ENCODE data around the gene FAM131B. TPM values are rescaled to one million over a fixed set of nuclear protein-coding genes. Genes with fewer than 3 reads are reported as not detected.

The FAM131B gene
- total RNA-seq, 2 donors from 2014 or later, result 0.85 to 1.1 TPM

DNA sequence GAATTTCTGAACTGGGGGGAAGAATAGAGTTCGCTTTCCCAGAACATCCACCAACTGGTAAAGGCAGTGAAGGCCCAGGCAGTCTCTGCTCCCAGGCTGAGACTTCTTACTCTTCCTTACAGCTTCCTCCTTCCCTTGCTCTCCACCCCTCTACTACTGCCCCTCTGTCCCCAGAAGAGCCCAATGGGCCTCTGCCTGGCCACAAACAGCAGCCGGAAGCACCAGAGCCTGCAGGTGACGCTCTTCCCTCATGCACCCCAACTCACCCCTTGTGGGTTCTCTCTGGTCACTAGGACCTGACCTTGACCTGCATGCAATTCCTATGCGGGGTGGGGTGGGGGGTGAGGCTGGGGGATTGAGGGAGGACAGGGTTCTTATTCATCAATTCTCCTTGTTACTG, 16.5 kb downstream of the FAM131B start:
- Mint-ChIP-seq H3K27me3 (peaks cover 9% of the 10 kb centered on the region), H3K9me3 (no peaks in the 10 kb centered on the region), H3K27ac (no peak overlapping the region), H3K4me3 (peak overlapping the region; percentile 76), H3K4me1 (peaks cover 11% of the 10 kb centered on the region), H3K36me3 (ENCODE audit: low read depth) (no peaks in the 10 kb centered on the region)
- no peak for ATAC-seq (replicated peaks)

DNA sequence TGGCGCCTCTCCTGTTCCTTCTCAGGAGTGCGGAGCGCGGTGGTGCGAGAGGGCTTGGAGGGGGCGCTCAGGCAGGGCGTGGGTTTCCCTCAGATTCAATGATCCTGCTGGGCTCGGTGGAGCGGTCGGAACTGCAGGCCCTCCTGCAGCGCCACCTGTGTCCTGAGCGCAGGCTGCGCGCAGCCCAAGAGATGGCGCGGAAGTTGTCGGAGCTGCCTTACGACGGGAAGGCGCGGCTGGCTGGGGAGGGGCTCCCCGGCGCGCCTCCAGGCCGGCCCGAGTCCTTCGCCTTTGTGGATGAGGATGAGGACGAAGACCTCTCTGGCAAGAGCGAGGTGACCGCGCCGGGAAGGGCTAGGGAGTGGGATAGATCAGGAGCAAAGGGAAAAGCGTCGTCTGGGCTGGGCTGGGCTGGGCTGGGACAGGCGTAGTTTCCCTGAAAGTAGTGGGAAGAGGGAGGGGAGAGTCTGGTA, 17.0 kb downstream of the FAM131B start:
- H3K27ac Mint-ChIP-seq, result peak overlapping the region; percentile 66
- no peaks in the 10 kb centered on the region for H3K36me3 Mint-ChIP-seq (ENCODE audit: low read depth)
- peak; percentile 99 for ATAC-seq (replicated peaks)

DNA sequence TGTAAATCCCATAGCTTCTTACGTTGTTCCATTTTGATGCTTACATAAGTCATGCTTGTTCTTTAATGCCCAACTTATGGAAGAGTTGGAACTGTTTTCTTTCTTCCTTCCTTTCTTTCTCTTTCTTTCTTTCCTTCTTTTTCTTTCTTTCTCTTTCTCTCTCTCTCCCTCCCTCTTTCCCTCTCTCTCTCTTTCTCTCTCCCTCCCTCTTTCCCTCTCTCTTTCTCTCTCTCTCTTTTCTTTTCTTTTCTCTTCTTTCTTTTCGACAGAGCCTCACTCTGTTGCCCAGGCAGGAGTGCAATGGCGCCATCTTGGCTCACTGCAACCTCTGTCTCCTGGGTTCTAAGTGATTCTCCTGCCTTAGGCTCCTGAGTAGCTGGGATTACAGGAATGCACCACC, 18.9 kb downstream of the FAM131B start:
- Mint-ChIP-seq H3K4me1 (peaks cover 11% of the 10 kb centered on the region), H3K9me3 (no peaks in the 10 kb centered on the region), H3K27ac (no peak overlapping the region), H3K27me3 (peaks cover 20% of the 10 kb centered on the region), H3K36me3 (ENCODE audit: low read depth) (no peaks in the 10 kb centered on the region), H3K4me3 (no peak overlapping the region)
- ATAC-seq (replicated peaks), result no peak

More for the DNA sequence above, 17.0 kb downstream of the FAM131B start:
- Mint-ChIP-seq H3K27me3 (peaks cover 9% of the 10 kb centered on the region), H3K4me1 (peaks cover 11% of the 10 kb centered on the region), H3K9me3 (no peaks in the 10 kb centered on the region), H3K4me3 (peak overlapping the region; percentile 76)

DNA sequence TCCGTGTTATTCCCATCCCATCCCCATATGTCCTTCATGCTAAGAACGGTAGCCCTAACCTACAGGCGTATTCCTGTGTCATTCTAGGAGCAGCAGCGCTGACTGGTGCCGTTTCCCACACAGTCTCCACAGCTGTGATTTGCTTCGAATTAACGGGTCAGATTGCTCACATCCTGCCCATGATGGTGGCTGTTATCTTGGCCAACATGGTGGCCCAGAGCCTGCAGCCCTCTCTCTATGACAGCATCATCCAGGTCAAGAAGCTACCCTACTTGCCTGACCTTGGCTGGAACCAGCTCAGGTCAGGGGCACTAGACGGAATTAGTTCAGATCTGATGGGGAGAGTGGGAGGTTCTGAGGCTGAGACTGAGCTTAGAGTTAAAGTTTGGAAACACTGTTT, 20.7 kb downstream of the FAM131B start:
- Mint-ChIP-seq H3K4me1 (peaks cover 14% of the 10 kb centered on the region), H3K9me3 (no peaks in the 10 kb centered on the region), H3K4me3 (no peak overlapping the region), H3K27ac (no peak overlapping the region), H3K27me3 (peaks cover 23% of the 10 kb centered on the region), H3K36me3 (ENCODE audit: low read depth) (no peaks in the 10 kb centered on the region)
- no peak for ATAC-seq (replicated peaks)

DNA sequence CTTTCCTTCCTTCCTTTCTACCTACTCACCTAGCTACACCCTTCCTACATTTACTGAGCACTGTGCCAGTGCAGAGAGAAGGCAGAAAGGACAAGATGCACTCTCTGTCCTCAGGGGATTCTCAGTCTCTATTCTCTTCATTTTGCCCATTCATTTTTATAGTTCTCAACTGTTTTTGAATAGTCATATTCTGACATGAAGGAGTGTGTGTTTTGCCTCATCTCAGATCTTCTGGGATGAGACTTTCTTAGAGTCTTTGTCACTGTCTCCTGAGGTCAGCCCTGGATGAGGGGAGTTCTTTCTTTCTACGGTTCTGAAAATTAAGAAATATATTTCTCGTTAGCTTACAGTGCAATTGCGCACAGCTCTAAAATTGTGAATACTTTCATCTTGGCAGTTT, 25.3 kb downstream of the FAM131B start:
- Mint-ChIP-seq H3K4me3 (no peak overlapping the region), H3K36me3 (ENCODE audit: low read depth) (no peaks in the 10 kb centered on the region), H3K27me3 (peaks cover 24% of the 10 kb centered on the region), H3K4me1 (peaks cover 6% of the 10 kb centered on the region), H3K27ac (no peak overlapping the region), H3K9me3 (no peaks in the 10 kb centered on the region)
- ATAC-seq (replicated peaks), result no peak

DNA sequence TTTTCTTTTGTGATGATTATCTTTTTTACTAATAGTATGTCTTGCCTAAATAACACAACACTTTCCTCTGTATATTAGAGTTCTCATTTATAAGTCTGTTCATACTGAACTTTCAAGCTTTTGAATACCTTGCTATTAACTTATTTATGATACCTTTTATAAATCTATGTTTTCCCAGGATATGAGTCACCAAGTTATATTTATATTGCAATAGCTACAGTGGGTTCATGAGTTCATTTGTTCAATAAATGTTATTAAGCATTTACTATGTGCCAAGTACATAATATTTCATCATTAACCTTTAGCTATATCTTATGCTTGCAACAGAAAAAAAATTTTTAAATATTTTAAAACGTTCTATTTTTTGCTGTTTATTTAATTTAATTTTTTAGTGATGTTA, 28.3 kb downstream of the FAM131B start:
- peaks cover 6% of the 10 kb centered on the region for H3K4me1 Mint-ChIP-seq
- H3K36me3 Mint-ChIP-seq (ENCODE audit: low read depth), result no peaks in the 10 kb centered on the region
- no peak overlapping the region for H3K27ac Mint-ChIP-seq
- peaks cover 14% of the 10 kb centered on the region for H3K27me3 Mint-ChIP-seq
- no peaks in the 10 kb centered on the region for H3K9me3 Mint-ChIP-seq
- H3K4me3 Mint-ChIP-seq, result no peak overlapping the region
- no peak for ATAC-seq (replicated peaks)

DNA sequence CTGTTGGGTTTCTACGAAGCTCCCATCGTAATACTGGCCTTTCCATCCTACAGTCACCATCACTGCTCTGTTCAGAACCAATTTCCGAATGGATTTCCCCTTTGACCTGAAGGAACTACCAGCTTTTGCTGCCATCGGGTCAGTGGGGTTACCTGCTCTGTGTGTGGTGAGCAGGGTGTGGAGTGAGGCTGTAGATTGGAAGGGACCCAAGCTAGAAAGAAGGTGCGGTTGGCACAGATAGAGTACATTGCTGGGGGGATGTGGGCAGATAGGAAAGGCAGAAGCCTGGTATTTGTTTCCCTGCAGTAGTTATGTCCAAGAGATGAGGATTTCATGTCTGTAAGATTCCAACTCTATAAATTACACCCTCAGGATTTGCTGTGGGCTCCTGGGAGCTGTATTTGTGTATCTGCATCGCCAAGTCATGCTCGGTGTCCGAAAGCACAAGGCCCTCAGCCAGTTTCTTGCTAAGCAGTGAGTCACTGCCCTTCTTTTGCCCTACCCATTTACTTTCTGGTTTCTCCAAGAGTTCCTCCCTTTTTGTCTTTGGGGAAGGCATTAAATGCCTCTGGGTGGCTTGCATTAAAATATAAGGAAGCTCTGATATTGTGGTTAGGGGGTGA, 31.2 kb downstream of the FAM131B start:
- H3K27ac Mint-ChIP-seq, result no peak overlapping the region
- ATAC-seq (replicated peaks), result no peak
- no peaks in the 10 kb centered on the region for H3K9me3 Mint-ChIP-seq
- H3K4me1 Mint-ChIP-seq, result no peaks in the 10 kb centered on the region
- peaks cover 5% of the 10 kb centered on the region for H3K27me3 Mint-ChIP-seq
- no peaks in the 10 kb centered on the region for H3K36me3 Mint-ChIP-seq (ENCODE audit: low read depth)
- H3K4me3 Mint-ChIP-seq, result no peak overlapping the region

DNA sequence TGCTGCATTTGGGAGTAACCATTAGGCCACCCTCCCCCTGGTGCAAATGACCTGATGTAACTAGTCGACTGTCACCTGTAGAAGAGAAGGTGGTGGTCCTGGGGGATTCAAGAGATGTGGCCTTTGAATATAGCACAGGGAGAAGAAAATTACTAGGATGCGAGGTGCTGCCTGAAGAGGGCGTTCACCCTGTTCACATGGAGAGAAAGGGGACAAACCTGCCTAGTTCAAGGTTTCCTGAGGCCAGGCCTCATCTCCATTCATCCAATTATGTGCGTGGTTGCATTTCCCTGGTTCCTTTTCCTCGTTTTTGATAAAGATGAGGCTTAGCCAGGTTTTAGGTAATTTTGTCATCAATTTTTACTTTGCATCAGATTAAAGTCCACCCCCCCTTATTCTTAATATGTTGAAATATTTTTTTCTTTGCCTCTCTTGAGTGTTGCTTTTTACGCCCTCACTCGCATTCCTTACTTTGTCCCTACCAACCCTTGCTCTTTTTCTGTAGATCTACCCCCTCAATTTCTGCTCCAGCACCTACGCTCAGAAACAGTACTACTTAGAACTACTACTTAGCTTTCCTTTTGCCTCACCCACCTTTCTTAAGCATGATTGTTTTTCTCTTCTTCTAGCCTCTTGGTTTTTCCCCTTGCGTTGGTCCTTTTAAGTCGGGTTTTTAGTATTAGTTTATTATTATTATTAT, 32.9 kb downstream of the FAM131B start:
- no peak for ATAC-seq (replicated peaks)

DNA sequence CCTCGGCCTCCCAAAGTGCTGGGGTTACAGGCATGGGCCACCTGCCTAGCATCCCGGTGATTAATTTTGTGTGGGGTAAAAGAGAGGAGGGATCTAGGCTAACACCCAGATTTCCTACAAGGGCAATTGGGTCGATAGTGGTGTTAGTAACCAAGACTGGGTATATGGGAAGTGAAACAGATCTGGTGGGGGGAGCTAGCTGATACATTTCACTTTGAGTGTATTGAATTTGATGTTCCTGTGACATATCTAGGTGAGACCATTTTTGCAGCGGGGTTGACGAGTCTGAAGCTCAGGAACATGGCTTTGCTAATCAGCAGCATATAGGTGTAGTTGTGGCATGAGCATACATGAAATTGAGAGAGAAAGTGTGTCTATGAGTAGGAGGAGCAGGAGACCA, 34.6 kb downstream of the FAM131B start:
- peaks cover 7% of the 10 kb centered on the region for H3K4me1 Mint-ChIP-seq
- no peak overlapping the region for H3K27ac Mint-ChIP-seq
- H3K36me3 Mint-ChIP-seq (ENCODE audit: low read depth), result no peaks in the 10 kb centered on the region
- no peaks in the 10 kb centered on the region for H3K27me3 Mint-ChIP-seq
- ATAC-seq (replicated peaks), result no peak
- H3K4me3 Mint-ChIP-seq, result no peak overlapping the region
- H3K9me3 Mint-ChIP-seq, result no peaks in the 10 kb centered on the region

More for the DNA sequence above, 32.9 kb downstream of the FAM131B start:
- H3K9me3 Mint-ChIP-seq, result no peaks in the 10 kb centered on the region
- H3K4me3 Mint-ChIP-seq, result no peak overlapping the region
- peaks cover 2% of the 10 kb centered on the region for H3K27me3 Mint-ChIP-seq
- no peaks in the 10 kb centered on the region for H3K36me3 Mint-ChIP-seq (ENCODE audit: low read depth)
- no peak overlapping the region for H3K27ac Mint-ChIP-seq
- peaks cover 7% of the 10 kb centered on the region for H3K4me1 Mint-ChIP-seq

DNA sequence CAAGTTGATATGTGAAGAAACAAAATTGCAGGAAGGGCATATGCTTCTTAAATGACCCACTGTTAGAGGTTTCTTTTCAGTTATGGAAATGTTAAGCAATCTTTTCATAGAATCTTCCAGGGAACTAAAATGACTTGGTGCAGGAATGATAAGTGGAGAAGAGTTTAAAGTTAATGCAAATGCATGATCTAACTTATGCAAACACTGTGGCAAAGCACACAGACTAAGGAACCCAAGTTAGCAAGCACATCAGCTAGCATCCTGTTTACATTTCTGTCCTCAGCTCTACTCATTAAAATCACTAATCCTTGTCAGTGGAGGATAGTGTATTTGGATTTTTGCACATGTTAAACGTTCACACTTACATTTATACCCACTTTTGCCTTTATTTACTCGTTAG, 37.3 kb downstream of the FAM131B start:
- H3K27me3 Mint-ChIP-seq, result no peaks in the 10 kb centered on the region
- H3K36me3 Mint-ChIP-seq (ENCODE audit: low read depth), result no peaks in the 10 kb centered on the region
- peaks cover 7% of the 10 kb centered on the region for H3K4me1 Mint-ChIP-seq
- no peak overlapping the region for H3K4me3 Mint-ChIP-seq
- no peaks in the 10 kb centered on the region for H3K9me3 Mint-ChIP-seq
- H3K27ac Mint-ChIP-seq, result no peak overlapping the region
- ATAC-seq (replicated peaks), result peak; percentile 26

DNA sequence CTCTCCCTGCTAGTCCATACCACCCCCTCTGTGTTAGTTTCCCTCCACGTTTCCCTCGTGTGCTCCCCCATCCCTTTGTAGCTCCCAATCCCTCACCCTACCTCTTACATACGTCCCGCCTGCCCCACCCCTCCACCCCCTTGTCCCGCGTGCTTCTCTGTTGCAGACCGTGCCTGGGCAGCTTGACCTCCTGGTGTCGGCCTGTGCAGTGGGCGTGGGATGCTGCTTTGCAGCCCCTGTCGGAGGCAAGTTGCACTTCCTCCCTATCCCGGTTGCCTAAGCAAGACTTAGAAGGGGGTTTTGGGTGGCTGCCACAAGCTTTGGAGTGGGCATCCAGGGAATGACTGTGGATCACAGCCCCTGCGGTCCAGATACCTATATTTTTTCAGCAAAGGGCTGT, 38.9 kb downstream of the FAM131B start:
- no peak overlapping the region for H3K27ac Mint-ChIP-seq

DNA sequence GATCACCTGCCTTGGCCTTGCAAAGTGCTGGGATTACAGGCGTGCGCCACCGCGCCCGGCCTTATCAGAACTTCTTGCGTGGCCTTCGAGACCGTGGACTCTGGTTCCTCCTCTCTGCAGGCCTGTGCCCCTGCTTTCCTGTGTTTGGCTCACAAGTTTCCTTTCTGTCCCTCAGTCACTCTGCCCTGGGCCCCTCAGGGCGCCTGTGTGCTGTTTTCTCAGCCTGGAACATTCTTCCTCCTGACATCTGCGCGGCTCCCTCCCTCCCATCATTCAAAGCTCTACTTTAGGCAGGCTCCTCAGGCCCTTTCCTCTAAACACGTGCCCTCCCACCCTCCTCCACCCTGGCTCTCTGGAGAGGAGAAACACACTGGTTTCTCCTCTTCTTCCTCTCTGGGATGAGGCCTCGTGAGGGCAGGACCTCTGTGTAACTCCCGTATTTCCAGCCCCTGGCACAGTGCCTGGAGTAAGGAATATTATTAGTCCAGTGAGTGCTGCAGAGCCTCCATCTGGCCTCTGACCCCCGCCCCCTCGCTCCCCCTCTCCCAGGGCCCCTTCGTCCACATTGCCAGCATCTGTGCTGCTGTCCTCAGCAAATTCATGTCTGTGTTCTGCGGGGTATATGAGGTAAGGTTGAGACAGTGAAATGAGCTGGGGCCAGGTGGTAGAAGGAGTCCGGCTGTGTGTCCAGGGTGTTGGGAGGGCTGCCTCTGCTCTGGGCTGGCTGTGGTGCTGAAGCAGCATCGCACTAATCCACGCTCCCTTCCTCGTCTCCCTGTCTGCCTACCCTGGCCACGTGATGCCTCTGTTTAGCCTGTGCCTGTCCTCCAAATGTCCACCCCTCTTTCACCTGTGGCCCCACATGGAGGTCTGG, 39.5 kb downstream of the FAM131B start:
- no peak overlapping the region for H3K4me3 Mint-ChIP-seq
- no peaks in the 10 kb centered on the region for H3K27me3 Mint-ChIP-seq
- H3K4me1 Mint-ChIP-seq, result peaks cover 7% of the 10 kb centered on the region
- H3K9me3 Mint-ChIP-seq, result no peaks in the 10 kb centered on the region
- no peaks in the 10 kb centered on the region for H3K36me3 Mint-ChIP-seq (ENCODE audit: low read depth)
- no peak for ATAC-seq (replicated peaks)
- no peak overlapping the region for H3K27ac Mint-ChIP-seq

More for the DNA sequence above, 38.9 kb downstream of the FAM131B start:
- Mint-ChIP-seq H3K4me3 (no peak overlapping the region), H3K36me3 (ENCODE audit: low read depth) (no peaks in the 10 kb centered on the region), H3K4me1 (peaks cover 7% of the 10 kb centered on the region), H3K27me3 (no peaks in the 10 kb centered on the region), H3K9me3 (no peaks in the 10 kb centered on the region)
- no peak for ATAC-seq (replicated peaks)

DNA sequence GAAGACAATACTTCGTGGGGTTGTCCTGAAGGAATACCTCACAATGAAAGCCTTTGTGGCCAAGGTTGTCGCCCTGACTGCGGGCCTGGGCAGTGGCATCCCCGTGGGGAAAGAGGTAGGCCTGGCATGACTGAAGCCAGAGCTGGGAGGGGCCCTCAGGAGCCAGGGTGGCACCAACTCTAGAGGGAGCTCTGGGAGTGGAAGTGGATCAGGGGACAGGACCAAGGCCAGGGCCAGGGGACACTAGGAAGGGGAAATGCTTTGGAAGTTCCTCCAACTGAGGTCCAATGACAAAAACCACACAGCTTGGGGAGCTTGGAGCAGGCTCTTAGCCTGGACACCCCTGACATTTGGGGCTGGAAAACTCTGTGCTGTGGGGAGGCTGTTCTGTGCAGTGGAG, 40.8 kb downstream of the FAM131B start:
- H3K9me3 Mint-ChIP-seq, result no peaks in the 10 kb centered on the region
- H3K4me3 Mint-ChIP-seq, result no peak overlapping the region
- H3K36me3 Mint-ChIP-seq (ENCODE audit: low read depth), result no peaks in the 10 kb centered on the region
- ATAC-seq (replicated peaks), result no peak
- H3K27me3 Mint-ChIP-seq, result no peaks in the 10 kb centered on the region
- peaks cover 7% of the 10 kb centered on the region for H3K4me1 Mint-ChIP-seq
- no peak overlapping the region for H3K27ac Mint-ChIP-seq

DNA sequence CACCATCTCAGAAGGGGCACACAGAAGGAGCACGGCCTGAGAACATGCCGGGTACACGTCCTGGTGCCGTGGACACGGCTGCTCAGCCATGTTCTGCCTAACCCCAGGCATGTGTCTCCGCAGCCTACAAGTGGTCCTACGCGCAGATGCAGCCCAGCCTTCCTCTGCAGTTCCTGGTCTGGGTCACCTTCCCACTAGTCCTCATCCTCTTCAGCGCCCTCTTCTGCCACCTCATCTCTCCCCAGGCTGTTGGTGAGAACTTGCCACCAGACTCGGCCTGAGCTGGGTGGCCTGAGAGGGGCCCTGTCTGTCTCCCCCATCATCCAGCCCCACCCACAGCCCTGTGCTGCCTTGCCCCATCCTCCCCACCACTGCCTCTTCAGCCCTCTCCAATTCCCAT, 41.3 kb downstream of the FAM131B start:
- Mint-ChIP-seq H3K27ac (no peak overlapping the region), H3K36me3 (ENCODE audit: low read depth) (no peaks in the 10 kb centered on the region), H3K4me3 (no peak overlapping the region), H3K9me3 (no peaks in the 10 kb centered on the region), H3K4me1 (peaks cover 7% of the 10 kb centered on the region), H3K27me3 (no peaks in the 10 kb centered on the region)
- no peak for ATAC-seq (replicated peaks)
